GM12873 (cell line): Measurements from ENCODE around the gene ST3GAL3.

ENCODE experiments used
- TF ChIP-seq, protein P1 (sequence below): IDR thresholded peaks from 2 replicates; pipeline ENCODE4 v1.5.1; 2012; ENCODE audit warnings: low read depth, mild to moderate bottlenecking, moderate library complexity, low read length, control low read depth; ENCODE audit not compliant: insufficient read depth; ENCODE audit errors: missing control alignments

ST3GAL3 gene

DNA sequence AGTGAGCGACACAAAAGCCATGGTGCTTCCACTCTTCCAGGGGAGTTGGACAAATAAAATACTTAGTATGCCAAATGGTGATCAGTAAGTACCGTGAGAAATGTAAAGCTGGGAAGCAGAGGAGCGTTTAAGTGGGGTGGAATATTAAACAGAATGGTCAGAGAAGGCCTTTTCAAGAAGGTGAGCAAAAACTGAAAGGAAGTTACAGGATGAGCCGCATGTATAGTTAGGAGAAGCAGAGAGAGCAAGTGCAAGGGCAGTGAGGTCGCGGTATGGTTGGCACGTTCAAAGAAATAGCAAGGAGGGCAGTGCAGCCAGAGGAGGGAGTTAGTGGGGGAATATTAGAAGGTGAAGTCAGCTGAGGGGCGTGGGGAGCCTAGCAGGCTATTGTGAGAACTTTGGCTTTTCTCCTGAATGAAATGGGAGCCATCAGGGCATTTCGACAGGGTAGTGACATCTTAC, 266.7 kb downstream of the ST3GAL3 start:
- TF ChIP-seq, protein P1, sequence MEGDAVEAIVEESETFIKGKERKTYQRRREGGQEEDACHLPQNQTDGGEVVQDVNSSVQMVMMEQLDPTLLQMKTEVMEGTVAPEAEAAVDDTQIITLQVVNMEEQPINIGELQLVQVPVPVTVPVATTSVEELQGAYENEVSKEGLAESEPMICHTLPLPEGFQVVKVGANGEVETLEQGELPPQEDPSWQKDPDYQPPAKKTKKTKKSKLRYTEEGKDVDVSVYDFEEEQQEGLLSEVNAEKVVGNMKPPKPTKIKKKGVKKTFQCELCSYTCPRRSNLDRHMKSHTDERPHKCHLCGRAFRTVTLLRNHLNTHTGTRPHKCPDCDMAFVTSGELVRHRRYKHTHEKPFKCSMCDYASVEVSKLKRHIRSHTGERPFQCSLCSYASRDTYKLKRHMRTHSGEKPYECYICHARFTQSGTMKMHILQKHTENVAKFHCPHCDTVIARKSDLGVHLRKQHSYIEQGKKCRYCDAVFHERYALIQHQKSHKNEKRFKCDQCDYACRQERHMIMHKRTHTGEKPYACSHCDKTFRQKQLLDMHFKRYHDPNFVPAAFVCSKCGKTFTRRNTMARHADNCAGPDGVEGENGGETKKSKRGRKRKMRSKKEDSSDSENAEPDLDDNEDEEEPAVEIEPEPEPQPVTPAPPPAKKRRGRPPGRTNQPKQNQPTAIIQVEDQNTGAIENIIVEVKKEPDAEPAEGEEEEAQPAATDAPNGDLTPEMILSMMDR, result no peak

DNA sequence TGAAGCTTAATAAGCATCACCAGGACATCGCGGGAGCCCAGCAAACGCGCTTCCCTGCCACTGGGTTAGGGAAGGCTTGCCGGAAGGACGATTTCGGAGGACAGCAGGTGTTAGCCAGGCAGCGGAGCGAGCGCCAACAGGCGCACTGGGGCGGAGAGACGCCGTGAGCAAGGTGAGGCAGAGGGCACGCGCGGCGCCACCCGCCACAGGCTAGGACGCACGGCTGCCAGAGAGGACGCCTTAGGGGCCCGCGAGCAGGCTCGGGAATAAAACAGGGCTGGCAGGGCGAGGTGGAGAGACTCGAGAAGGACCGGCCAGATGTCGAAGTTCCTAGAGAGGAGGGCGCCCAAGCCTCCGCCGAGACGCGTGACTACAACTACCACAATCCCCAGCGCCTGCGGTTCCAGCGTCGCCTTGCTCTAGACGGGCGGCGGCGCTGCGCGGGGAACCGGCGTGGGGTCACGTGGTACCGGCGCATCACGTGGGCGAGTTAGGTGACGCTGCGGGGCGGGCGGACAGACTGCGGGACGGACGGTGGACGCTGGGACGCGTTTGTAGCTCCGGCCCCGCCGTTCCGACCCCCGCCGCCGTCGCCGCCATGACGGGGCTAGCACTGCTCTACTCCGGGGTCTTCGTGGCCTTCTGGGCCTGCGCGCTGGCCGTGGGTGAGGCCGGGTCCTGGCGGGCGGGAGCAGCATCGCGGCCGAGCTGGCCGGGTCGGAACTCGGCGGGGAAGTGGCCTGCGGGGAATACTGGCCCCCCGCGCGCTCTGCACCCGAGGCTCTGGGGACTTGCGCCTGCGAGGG, 267.3 kb downstream of the ST3GAL3 start, which contains the start of gene ATP6V0B:
Gene ATP6V0B, plus strand, starts transcription at position 518 of the 806 bp plus-strand sequence. Its CDS starts 81 bp downstream, at position 599.
- TF ChIP-seq, protein P1, result peak; percentile 4

DNA sequence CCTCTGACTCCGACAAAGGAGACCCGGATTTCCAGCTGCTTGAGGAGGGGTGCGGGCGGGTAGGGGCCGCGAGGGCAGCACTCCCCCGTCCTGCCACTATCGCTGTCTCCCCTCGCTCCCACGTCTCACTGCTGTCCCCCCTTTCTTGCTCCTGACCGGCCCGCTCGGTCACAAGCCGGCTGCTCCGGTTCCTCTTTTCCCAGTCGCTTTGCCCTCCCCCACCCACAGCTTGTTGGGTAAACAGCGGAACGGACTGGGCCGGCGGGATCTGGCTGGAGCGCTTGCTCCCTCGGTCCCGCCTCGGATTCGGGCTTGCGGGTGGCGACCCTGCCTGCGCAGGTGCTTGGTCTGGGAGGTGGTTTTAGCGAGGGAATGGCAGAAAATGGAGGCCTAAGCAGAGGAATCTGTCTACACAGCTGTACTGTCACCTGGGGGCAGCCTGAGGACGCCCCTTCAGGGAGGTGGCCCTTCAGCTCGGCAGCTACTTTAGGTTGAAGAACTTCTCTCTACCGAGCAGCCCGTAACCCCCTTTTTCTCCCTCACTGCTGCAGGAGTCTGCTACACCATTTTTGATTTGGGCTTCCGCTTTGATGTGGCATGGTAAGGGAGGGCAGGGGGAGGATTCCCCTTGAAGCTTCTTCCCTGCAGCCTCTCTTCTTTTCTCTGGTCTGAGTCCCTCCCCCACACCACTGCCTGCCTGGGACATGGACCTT, 268.1 kb downstream of the ST3GAL3 start:
- TF ChIP-seq, protein P1, result no peak

DNA sequence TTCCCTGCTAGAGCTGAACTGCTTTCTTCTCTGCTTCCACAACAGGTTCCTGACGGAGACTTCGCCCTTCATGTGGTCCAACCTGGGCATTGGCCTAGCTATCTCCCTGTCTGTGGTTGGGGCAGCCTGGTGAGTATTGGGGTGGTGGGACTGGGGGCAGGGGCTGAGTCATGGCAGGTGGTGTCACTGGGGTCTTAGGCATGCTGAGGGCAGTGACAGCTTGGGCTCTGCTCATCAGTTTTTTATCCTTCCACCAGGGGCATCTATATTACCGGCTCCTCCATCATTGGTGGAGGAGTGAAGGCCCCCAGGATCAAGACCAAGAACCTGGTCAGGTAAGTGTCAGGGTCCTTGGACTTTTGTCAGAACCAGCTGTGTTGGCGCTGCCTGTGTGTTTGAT, 268.7 kb downstream of the ST3GAL3 start:
- TF ChIP-seq, protein P1, result no peak

DNA sequence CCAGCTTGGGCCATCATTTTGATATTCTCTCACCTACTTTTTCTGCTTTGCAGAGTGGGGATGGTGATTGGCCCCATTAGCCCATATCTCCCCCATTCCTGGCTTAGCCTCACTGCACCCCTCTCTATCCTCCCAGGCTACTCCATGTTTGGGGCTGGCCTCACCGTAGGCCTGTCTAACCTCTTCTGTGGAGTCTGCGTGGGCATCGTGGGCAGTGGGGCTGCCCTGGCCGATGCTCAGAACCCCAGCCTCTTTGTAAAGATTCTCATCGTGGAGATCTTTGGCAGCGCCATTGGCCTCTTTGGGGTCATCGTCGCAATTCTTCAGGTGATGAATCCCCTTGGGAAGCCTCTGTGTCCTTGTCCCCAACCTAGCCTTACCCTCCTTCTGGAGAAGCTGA, 269.6 kb downstream of the ST3GAL3 start:
- TF ChIP-seq, protein P1, result no peak

DNA sequence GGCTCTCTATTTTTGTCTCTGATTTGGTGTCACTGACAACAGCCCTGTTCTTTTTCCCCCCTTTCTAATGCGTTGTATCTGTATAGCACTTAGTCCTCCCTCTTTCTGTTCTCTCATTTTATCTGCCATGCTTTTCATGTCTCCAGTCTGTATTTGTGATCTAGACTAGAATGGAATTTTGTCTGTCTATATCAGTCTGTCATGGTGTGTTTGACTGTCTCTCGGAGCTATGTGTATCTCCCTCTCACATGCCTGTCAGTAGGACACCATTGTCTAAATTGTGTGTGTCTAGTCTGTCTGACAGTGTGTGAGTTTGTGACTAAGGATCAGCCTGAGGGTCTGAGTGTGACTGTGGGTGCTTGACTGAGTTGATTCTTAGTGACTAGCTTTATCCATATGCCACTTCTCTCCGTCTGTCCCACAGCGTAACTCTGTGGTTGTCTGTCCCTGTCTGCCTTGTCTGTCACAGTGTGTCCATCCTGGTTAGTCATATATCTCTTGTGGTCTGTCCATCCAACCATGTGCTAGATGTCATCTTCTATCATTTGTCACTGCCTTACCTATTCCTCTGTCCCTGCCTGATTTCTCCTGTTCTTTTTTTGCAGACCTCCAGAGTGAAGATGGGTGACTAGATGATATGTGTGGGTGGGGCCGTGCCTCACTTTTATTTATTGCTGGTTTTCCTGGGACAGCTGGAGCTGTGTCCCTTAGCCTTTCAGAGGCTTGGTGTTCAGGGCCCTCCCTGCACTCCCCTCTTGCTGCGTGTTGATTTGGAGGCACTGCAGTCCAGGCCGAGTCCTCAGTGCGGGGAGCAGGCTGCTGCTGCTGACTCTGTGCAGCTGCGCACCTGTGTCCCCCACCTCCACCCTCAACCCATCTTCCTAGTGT, 270.3 kb downstream of the ST3GAL3 start:
- TF ChIP-seq, protein P1, result no peak
